K562 (cell line): Measurements from ENCODE around the gene APLF. TPM values are rescaled to one million over a fixed set of nuclear protein-coding genes. Genes with fewer than 3 reads are reported as not detected.
A peak's percentile ranks its signal among the peaks of the same experiment; 100 is the strongest.

ENCODE experiments used
- BACH1 ChIP-seq: fragments of 200-800 bp; sonication (Bioruptor generic); IDR thresholded peaks from 2 replicates; pipeline ENCODE4 v1.6.1; 2016; ENCODE audit warnings: missing genetic modification characterization, missing compliant biosample characterization
- HDAC1 ChIP-seq, 2 experiments: fragments of 450-650 bp; IDR thresholded peaks; 2 replicates each; pipeline ENCODE4 v1.6.1; 2016 to 2017; ENCODE audit warnings: inconsistent platforms in 1 of 2, mild to moderate bottlenecking in 1 of 2, moderate library complexity in 1 of 2
- HLTF ChIP-seq: fragments of 450-650 bp; IDR thresholded peaks from 2 replicates; pipeline ENCODE4 v1.6.1; 2016
- HNRNPK ChIP-seq: fragments of 200-400 bp; formaldehyde crosslinking; IDR thresholded peaks from one replicate; pipeline ENCODE4 v1.6.1; 2018; ENCODE audit warnings: mild to moderate bottlenecking, low read depth, low read length; ENCODE audit not compliant: poor library complexity, severe bottlenecking
- HOMEZ ChIP-seq: fragments of 250-450 bp; sonication (Bioruptor Pico); IDR thresholded peaks from 2 replicates; pipeline ENCODE4 v1.4.0; 2020; ENCODE audit warnings: mild to moderate bottlenecking, moderate library complexity
- KDM2B ChIP-seq: fragments of 250-450 bp; sonication (Bioruptor Pico); IDR thresholded peaks from 2 replicates; pipeline ENCODE4 v1.8.0; 2021; ENCODE audit warnings: mild to moderate bottlenecking, moderate library complexity
- MEF2D ChIP-seq: conservative IDR thresholded peaks from 2 replicates; pipeline ENCODE4 v1.6.1; 2016; ENCODE audit warnings: low read depth, missing genetic modification characterization, missing compliant biosample characterization
- NR2C2 ChIP-seq, 2 experiments: fragments of 200-800 bp in 1 of 2; sonication (Bioruptor generic) in 1 of 2; sonication (generic) in 1 of 2; formaldehyde crosslinking in 1 of 2; IDR thresholded peaks; 2 replicates each; pipeline versions ENCODE4 v1.6.1 to v1.8.0; 2016 to 2022; ENCODE audit warnings: mild to moderate bottlenecking in 1 of 2, missing compliant biosample characterization in 1 of 2, missing genetic modification characterization in 1 of 2, missing genetic modification reagents in 1 of 2
- SPI1 ChIP-seq: IDR thresholded peaks from 2 replicates; pipeline ENCODE4 v1.6.1; 2011; ENCODE audit warnings: low read depth, low read length, control low read depth, borderline replicate concordance
- TEAD4 ChIP-seq, 2 experiments: sonication (generic) in 1 of 2; formaldehyde crosslinking in 1 of 2; IDR thresholded peaks; 2 replicates each; pipeline versions ENCODE4 v1.6.1 to v1.8.0; 2012 to 2022; ENCODE audit warnings: borderline replicate concordance in 1 of 2, inconsistent platforms in 1 of 2, low read length in 1 of 2, mild to moderate bottlenecking in 1 of 2, missing genetic modification reagents in 1 of 2
- TOE1 ChIP-seq, 2 experiments: fragments of 450-650 bp in 1 of 2; sonication (generic) in 1 of 2; formaldehyde crosslinking in 1 of 2; IDR thresholded peaks; 2 replicates each; pipeline versions ENCODE4 v1.7.1 to v1.8.0; 2016 to 2022; ENCODE audit warnings: borderline replicate concordance in 2 of 2, mild to moderate bottlenecking in 2 of 2, antibody characterized with exemption in 1 of 2, inconsistent platforms in 1 of 2, low read depth in 1 of 2, missing genetic modification reagents in 1 of 2, moderate library complexity in 1 of 2
- ZC3H8 ChIP-seq: fragments of 450-650 bp; IDR thresholded peaks from 2 replicates; pipeline ENCODE4 v1.6.1; 2017
- ZFP30 ChIP-seq: fragments of 250-450 bp; sonication (Bioruptor Pico); IDR thresholded peaks from 2 replicates; pipeline ENCODE4 v1.8.0; 2022; ENCODE audit warnings: moderate library complexity, mild to moderate bottlenecking, inconsistent platforms, borderline replicate concordance
- ZKSCAN1 ChIP-seq: fragments of 150-350 bp; IDR thresholded peaks from 2 replicates; pipeline ENCODE4 v1.6.1; 2016; ENCODE audit warnings: low read depth, low read length
- ZNF316 ChIP-seq: fragments of 450-650 bp; IDR thresholded peaks from 2 replicates; pipeline ENCODE4 v1.6.1; 2016
- ZNF583 ChIP-seq: fragments of 250-450 bp; sonication (Bioruptor Pico); IDR thresholded peaks from 2 replicates; pipeline ENCODE4 v1.4.0; 2020
- ZNF644 ChIP-seq: fragments of 200-800 bp; sonication (Bioruptor generic); IDR thresholded peaks from 2 replicates; pipeline ENCODE4 v1.6.1; 2016; ENCODE audit warnings: low read depth, missing genetic modification characterization, missing compliant biosample characterization
- ZNF76 ChIP-seq: fragments of 250-450 bp; sonication (Bioruptor Pico); IDR thresholded peaks from 2 replicates; pipeline ENCODE4 v1.4.0; 2020; ENCODE audit warnings: mild to moderate bottlenecking, moderate library complexity, borderline replicate concordance
- ZNF764 ChIP-seq: fragments of 250-450 bp; sonication (Bioruptor Pico); IDR thresholded peaks from 2 replicates; pipeline ENCODE4 v1.4.0; 2020; ENCODE audit warnings: low read depth, mild to moderate bottlenecking, moderate library complexity
- polyA plus RNA-seq, 8 experiments: library from polyadenylated mRNA; depleted of rRNA in 4 of 8; stranded (reverse) in 5 of 8; unstranded in 3 of 8; fragments of >200 nt; fragmentation: Nextera tagmentation in 2 of 8; fragmentation: Illumina TruSeq in 1 of 8; extraction: Ambion mirVana in 2 of 8; extraction: Trizol in 1 of 8; gene quantifications; 2 replicates each; pipeline versions ENCODE4 v1.2.1 to v1.2.3, GENCODE V29; 2011 to 2014; ENCODE audit warnings: inconsistent platforms in 1 of 8, missing spikeins in 1 of 8
- total RNA-seq, 7 experiments: library from RNA; depleted of rRNA in 6 of 7; stranded (reverse); fragments of >200 nt in 6 of 7; fragmentation: Illumina TruSeq in 2 of 7; extraction: Trizol in 2 of 7; gene quantifications; 2 replicates each; pipeline versions ENCODE4 v1.2.1 to v1.2.3, GENCODE V29; 2011 to 2021; ENCODE audit warnings: low replicate concordance in 1 of 7
- TF ChIP-seq, protein P1 (sequence below), 2 experiments: fragments of 150-350 bp in 1 of 2; IDR thresholded peaks; 2 replicates each; pipeline ENCODE4 v1.6.1; 2012 to 2016; ENCODE audit warnings: low read depth in 2 of 2, low read length in 2 of 2, mild to moderate bottlenecking in 1 of 2, moderate library complexity in 1 of 2
- TF ChIP-seq, protein P2 (sequence below): fragments of 250-450 bp; sonication (Bioruptor Pico); IDR thresholded peaks from 2 replicates; pipeline ENCODE4 v1.4.0; 2020; ENCODE audit warnings: borderline replicate concordance

Gene APLF
- total and polyA plus RNA-seq, 9 of the 15 experiments (the other 6 are each of a cell fraction or from before 2014, with no cell fraction given): 0.07 to 1.1 (median 0.71) TPM

GRCh38 chr2:68423966-68424650 is 43.3 kb upstream of the APLF start (continued):
- TF ChIP-seq TEAD4 (IDR thresholded peaks at IDR 0.05; ENCODE audit: low read length): peak; percentile 56; the same call in 1 of the 2 replicates
- TF ChIP-seq TEAD4 (CRISPR knock-in tag; IDR thresholded peaks at IDR 0.05; ENCODE audit: borderline replicate concordance): no peak
- no peak for TF ChIP-seq ZNF76
- TF ChIP-seq SPI1: peak; percentile 99
- TF ChIP-seq ZNF644: 0 out of 2 replicates have a peak, but pooled peaks have one; percentile 29
- peak; percentile 61; the same call in 1 of the 2 replicates for TF ChIP-seq ZNF316
- TF ChIP-seq BACH1 (tag): no peak; the same call in 1 of the 2 replicates
- TF ChIP-seq TOE1 (IDR thresholded peaks at IDR 0.05; ENCODE audit: borderline replicate concordance): peak; percentile 38; the same call in 1 of the 2 replicates
- TF ChIP-seq TOE1 (CRISPR knock-in tag; IDR thresholded peaks at IDR 0.05; ENCODE audit: borderline replicate concordance, low read depth): no peak
- no peak for TF ChIP-seq KDM2B
- no peak for TF ChIP-seq ZNF583 (CRISPR knock-in tag)
- TF ChIP-seq ZC3H8: no peak
- TF ChIP-seq, protein P1, sequence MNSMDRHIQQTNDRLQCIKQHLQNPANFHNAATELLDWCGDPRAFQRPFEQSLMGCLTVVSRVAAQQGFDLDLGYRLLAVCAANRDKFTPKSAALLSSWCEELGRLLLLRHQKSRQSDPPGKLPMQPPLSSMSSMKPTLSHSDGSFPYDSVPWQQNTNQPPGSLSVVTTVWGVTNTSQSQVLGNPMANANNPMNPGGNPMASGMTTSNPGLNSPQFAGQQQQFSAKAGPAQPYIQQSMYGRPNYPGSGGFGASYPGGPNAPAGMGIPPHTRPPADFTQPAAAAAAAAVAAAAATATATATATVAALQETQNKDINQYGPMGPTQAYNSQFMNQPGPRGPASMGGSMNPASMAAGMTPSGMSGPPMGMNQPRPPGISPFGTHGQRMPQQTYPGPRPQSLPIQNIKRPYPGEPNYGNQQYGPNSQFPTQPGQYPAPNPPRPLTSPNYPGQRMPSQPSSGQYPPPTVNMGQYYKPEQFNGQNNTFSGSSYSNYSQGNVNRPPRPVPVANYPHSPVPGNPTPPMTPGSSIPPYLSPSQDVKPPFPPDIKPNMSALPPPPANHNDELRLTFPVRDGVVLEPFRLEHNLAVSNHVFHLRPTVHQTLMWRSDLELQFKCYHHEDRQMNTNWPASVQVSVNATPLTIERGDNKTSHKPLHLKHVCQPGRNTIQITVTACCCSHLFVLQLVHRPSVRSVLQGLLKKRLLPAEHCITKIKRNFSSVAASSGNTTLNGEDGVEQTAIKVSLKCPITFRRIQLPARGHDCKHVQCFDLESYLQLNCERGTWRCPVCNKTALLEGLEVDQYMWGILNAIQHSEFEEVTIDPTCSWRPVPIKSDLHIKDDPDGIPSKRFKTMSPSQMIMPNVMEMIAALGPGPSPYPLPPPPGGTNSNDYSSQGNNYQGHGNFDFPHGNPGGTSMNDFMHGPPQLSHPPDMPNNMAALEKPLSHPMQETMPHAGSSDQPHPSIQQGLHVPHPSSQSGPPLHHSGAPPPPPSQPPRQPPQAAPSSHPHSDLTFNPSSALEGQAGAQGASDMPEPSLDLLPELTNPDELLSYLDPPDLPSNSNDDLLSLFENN (IDR thresholded peaks at IDR 0.05; ENCODE audit: low read depth in 2 of 2, low read length in 2 of 2): no peak
- no peak for TF ChIP-seq HNRNPK
- no peak for TF ChIP-seq HOMEZ
- TF ChIP-seq, protein P2, sequence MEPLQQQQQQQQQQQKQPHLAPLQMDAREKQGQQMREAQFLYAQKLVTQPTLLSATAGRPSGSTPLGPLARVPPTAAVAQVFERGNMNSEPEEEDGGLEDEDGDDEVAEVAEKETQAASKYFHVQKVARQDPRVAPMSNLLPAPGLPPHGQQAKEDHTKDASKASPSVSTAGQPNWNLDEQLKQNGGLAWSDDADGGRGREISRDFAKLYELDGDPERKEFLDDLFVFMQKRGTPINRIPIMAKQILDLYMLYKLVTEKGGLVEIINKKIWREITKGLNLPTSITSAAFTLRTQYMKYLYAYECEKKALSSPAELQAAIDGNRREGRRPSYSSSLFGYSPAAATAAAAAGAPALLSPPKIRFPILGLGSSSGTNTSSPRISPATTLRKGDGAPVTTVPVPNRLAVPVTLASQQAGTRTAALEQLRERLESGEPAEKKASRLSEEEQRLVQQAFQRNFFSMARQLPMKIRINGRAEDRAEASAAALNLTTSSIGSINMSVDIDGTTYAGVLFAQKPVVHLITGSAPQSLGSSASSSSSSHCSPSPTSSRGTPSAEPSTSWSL (CRISPR knock-in tag): no peak
- TF ChIP-seq ZNF764 (CRISPR knock-in tag): no peak
- peak; percentile 61 for TF ChIP-seq MEF2D (tag)
- TF ChIP-seq ZFP30 (CRISPR knock-in tag): no peak
- no peak for TF ChIP-seq HLTF
- TF ChIP-seq HDAC1 (IDR thresholded peaks at IDR 0.05): peak in 1 of 2 experiments; percentile 73; a peak in 1 of 4 replicates
- no peak for TF ChIP-seq NR2C2 (CRISPR knock-in tag; IDR thresholded peaks at IDR 0.05)
- peak; percentile 83 for TF ChIP-seq NR2C2 (tag; IDR thresholded peaks at IDR 0.05)
- no peak for TF ChIP-seq ZKSCAN1
